HG02943 (cell line): Measurements from ENCODE around the gene CREG1.
"Not testable (repeated sequence)": the region's sequence is repeated elsewhere in the genome, so short reads cannot be mapped to it uniquely, and the experiment has no call there.

Source experiments
- ATAC-seq: cut with Tn5 transposase; IDR thresholded peaks from one replicate; pipeline ENCODE4 v1.9.1; 2021; ENCODE audit warnings: mild to moderate bottlenecking, low read depth, moderate library complexity; ENCODE audit not compliant: unreplicated experiment

The CREG1 gene

GRCh38 chr1:167553136-167554027 lies at the start of gene CREG1:
CREG1 (minus strand) TSS chr1:167553762.
- ATAC-seq = peak; percentile 96

GRCh38 chr1:167602840-167603239 lies 49.3 kb upstream of the CREG1 start:
- no peak for ATAC-seq

- ATAC-seq = no peak
Observed at GRCh38 chr1:167601442-167602383, 48.2 kb upstream of the CREG1 start.

- peak; percentile 78 for ATAC-seq
Observed at GRCh38 chr1:167599957-167600581, 46.5 kb upstream of the CREG1 start.

GRCh38 chr1:167594822-167595221 lies 41.3 kb upstream of the CREG1 start:
- ATAC-seq = no peak

GRCh38 chr1:167593860-167594259 lies 40.3 kb upstream of the CREG1 start:
- no peak for ATAC-seq

GRCh38 chr1:167592475-167592874 lies 38.9 kb upstream of the CREG1 start:
- ATAC-seq = no peak

- no peak for ATAC-seq
Observed at GRCh38 chr1:167588361-167588760, 34.8 kb upstream of the CREG1 start.

- ATAC-seq = no peak
Observed at GRCh38 chr1:167587872-167588271, 34.3 kb upstream of the CREG1 start.

- ATAC-seq = no peak
Observed at GRCh38 chr1:167587342-167587741, 33.8 kb upstream of the CREG1 start.

- ATAC-seq = no peak
Observed at GRCh38 chr1:167584581-167584980, 31.0 kb upstream of the CREG1 start.

- no peak for ATAC-seq
Observed at GRCh38 chr1:167582722-167583121, 29.2 kb upstream of the CREG1 start.

GRCh38 chr1:167582064-167582463 lies 28.5 kb upstream of the CREG1 start:
- ATAC-seq = no peak

GRCh38 chr1:167579986-167580385 lies 26.4 kb upstream of the CREG1 start:
- no peak for ATAC-seq

GRCh38 chr1:167578939-167579521 lies 25.5 kb upstream of the CREG1 start:
- ATAC-seq = no peak

GRCh38 chr1:167575649-167576048 lies 22.1 kb upstream of the CREG1 start:
- no peak for ATAC-seq

GRCh38 chr1:167573035-167573434 lies 19.5 kb upstream of the CREG1 start:
- ATAC-seq = no peak

GRCh38 chr1:167570712-167571111 lies 17.1 kb upstream of the CREG1 start:
- not testable (repeated sequence) for ATAC-seq

GRCh38 chr1:167567663-167568062 lies 14.1 kb upstream of the CREG1 start:
- no peak for ATAC-seq

- no peak for ATAC-seq
Observed at GRCh38 chr1:167566766-167567165, 13.2 kb upstream of the CREG1 start.
